SK-N-MC (cell line): ENCODE results near the gene YOD1.

Source experiments
- EZH2 ChIP-seq: fragments of 200-600 bp; sonication (generic); IDR thresholded peaks from one replicate; pipeline ENCODE4 v1.6.1; 2017; ENCODE audit warnings: antibody characterized with exemption
- POLR2AphosphoS5 ChIP-seq: IDR thresholded peaks from 2 replicates; pipeline ENCODE4 v1.6.1; 2012; ENCODE audit warnings: mild to moderate bottlenecking, low read depth, low read length, borderline replicate concordance

GRCh38 chr1:207020709-207021107 lies 30.3 kb downstream of the YOD1 start:
- no peak for TF ChIP-seq EZH2
- no peak for TF ChIP-seq POLR2AphosphoS5
